Panc1 (cell line): ENCODE measurements around the gene LMNTD1. TPM values are rescaled to one million over a fixed set of nuclear protein-coding genes. Genes with fewer than 3 reads are reported as not detected.

ENCODE experiments used
- ATAC-seq: fragments of 200-7000 bp; cut with Tn5 transposase; 2 replicates; pipeline ENCODE4 v1.9.1; 2020; ENCODE audit warnings: mild to moderate bottlenecking, moderate library complexity
- BruUV-seq: library from RNA; stranded (reverse); fragments of 400-500 nt; replicated peaks from 2 replicates; lab custom pipeline; 2021; lab: Mats Ljungman, UMichigan
- CTCF ChIA-PET: fragments of 300-600 bp; sonication (Branson Sonifier 250); formaldehyde crosslinking; loops from one replicate; lab custom pipeline; 2022; ENCODE audit warnings: antibody characterized with exemption; lab: Charles Lee
- POLR2A ChIA-PET: fragments of 300-600 bp; sonication (Branson Sonifier 250); formaldehyde crosslinking; loops from one replicate; lab custom pipeline; 2022; ENCODE audit warnings: antibody characterized with exemption; lab: Charles Lee
- DNase-seq: peaks from one replicate; pipeline ENCODE4 v3.0.0-alpha.2; 2010; ENCODE audit warnings: low read depth, low spot score
- H3K27ac ChIP-seq: 2 replicates; pipeline ENCODE4 v1.5.1; 2011; ENCODE audit warnings: mild to moderate bottlenecking, low read length, inconsistent platforms
- H3K27me3 ChIP-seq: fragments of 200-500 bp; sonication (Bioruptor generic); 2 replicates; pipeline ENCODE4 v1.6.0; 2014; ENCODE audit warnings: low read length, inconsistent platforms; ENCODE audit not compliant: control insufficient read depth, insufficient read depth
- H3K36me3 ChIP-seq: fragments of 200-500 bp; sonication (Bioruptor generic); 2 replicates; pipeline ENCODE4 v1.5.1; 2014; ENCODE audit warnings: inconsistent platforms, mild to moderate bottlenecking, low read length, moderate library complexity; ENCODE audit not compliant: control insufficient read depth, insufficient read depth
- H3K4me1 ChIP-seq: 2 replicates; pipeline ENCODE4 v1.5.1; 2011; ENCODE audit warnings: inconsistent platforms, mild to moderate bottlenecking, low read length, moderate library complexity; ENCODE audit not compliant: control insufficient read depth, insufficient read depth
- H3K4me3 ChIP-seq, 2 experiments: 2 replicates each; pipeline ENCODE4 v1.5.1; 2011 to 2012; ENCODE audit warnings: low read depth in 2 of 2, low read length in 2 of 2, mild to moderate bottlenecking in 2 of 2, inconsistent platforms in 1 of 2, moderate library complexity in 1 of 2
- H3K9me3 ChIP-seq: fragments of 200-500 bp; sonication (Bioruptor generic); 2 replicates; pipeline ENCODE4 v1.5.1; 2014; ENCODE audit warnings: low read depth, mild to moderate bottlenecking, inconsistent platforms, low read length, moderate library complexity; ENCODE audit not compliant: control insufficient read depth, insufficient read depth
- POLR2AphosphoS5 ChIP-seq: IDR thresholded peaks from 2 replicates; pipeline ENCODE4 v1.6.1; 2012; ENCODE audit warnings: mild to moderate bottlenecking, low read depth, low read length, moderate library complexity
- REST ChIP-seq, 2 experiments: IDR thresholded peaks; 2 replicates each; pipeline ENCODE4 v1.6.1; 2011 to 2012; ENCODE audit warnings: low read depth in 2 of 2, control low read depth in 1 of 2, low read length in 1 of 2, mild to moderate bottlenecking in 1 of 2, moderate library complexity in 1 of 2; ENCODE audit not compliant: insufficient read depth in 1 of 2
- SIN3A ChIP-seq: IDR thresholded peaks from 2 replicates; pipeline ENCODE4 v1.6.1; 2012; ENCODE audit warnings: low read depth, mild to moderate bottlenecking, low read length, moderate library complexity, borderline replicate concordance; ENCODE audit not compliant: insufficient read depth
- TCF7L2 ChIP-seq: IDR thresholded peaks from 2 replicates; pipeline ENCODE4 v1.6.1; 2011; ENCODE audit warnings: mild to moderate bottlenecking, low read depth, low read length, inconsistent platforms
- in situ Hi-C: cut with HindIII; loops from 2 replicates; pipeline ENCODE4 v1.10.0; 2016; ENCODE audit warnings: low sequenced_read_pairs, low pct_unique_long_range_greater_than_20kb
- intact Hi-C: fragments of 100-400 bp; cut with micrococcal nuclease; formaldehyde crosslinking; loops from one replicate; pipeline ENCODE4 v1.10.0; 2022; ENCODE audit not compliant: unreplicated experiment
- total RNA-seq: library from RNA; stranded (reverse); gene quantifications from one replicate; pipeline ENCODE4 v1.2.1, GENCODE V29; 2021; ENCODE audit not compliant: unreplicated experiment
- TF ChIP-seq, protein P1 (sequence below): fragments of 450-650 bp; IDR thresholded peaks from 2 replicates; pipeline ENCODE4 v1.5.1; 2017; ENCODE audit warnings: mild to moderate bottlenecking

The LMNTD1 gene
- total RNA-seq, 1 experiment from 2014 or later, result 0.13 TPM

DNA sequence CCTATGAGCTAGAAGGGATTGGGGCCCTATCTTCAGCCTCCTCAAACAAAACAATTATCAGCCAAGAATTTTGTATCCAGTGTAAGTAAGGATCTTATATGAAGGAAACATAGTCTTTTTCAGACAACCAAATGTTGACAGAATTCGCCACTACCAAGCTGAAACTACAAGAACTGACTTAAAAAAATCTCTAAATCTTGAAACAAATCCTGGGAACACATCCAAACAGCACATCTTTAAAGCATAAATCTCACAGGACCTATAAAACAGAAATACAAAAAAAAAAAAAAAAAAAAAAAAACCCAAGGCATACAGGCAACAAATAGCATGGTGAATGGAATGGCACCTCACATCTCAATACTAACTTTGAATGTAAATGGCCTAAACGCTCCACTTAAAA, 41.3 kb upstream of the LMNTD1 start:
- no peaks in the 10 kb centered on the region for H3K36me3 ChIP-seq

DNA sequence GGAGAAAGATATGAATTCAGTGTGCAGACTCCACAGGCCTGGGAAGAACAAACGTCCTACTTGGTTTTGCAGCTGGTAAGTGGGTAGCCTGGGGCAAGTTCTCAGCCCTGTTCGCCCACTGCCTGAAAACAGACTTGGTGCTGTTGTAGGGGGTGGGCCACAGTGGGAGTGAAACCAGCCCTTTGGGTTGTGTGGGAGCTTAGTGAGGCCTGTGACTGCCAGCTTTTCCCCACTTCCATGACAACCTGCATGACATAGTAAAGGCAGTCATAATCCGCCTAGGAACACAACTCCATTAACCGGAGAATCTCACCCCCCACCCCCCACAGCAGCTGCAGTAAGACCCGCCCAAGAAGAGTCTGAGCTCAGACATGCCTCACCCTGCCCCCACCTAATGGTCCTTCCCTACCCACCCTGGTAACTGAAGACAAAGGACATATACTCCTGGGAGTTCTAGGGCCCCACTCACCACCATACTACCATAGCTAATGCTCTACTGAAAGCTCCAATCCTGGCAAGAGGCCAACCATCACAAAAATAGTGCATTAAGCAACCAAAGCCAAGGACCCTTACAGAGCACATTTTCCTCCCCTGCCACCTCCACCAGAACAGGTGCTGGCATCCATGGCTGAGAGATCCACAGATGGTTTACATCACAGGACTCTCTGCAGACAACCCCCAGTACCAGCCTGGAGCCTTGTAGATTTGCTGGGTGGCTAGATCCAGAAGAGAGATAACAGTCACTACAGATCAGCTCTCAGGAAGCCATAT, 39.8 kb upstream of the LMNTD1 start:
- intact Hi-C loops (no loop called here), in situ Hi-C loops (no loop called here)
- Histone ChIP-seq H3K4me3 (no peak overlapping the region), H3K27me3 (no peaks in the 10 kb centered on the region), H3K4me1 (no peaks in the 10 kb centered on the region), H3K9me3 (peaks cover 5% of the 10 kb centered on the region; the same call in 1 of the 2 replicates), H3K36me3 (no peaks in the 10 kb centered on the region), H3K27ac (no peak overlapping the region)
- DNase-seq (no peak), ATAC-seq (no peak)
- no TSS peak for BruUV-seq
- ChIA-PET POLR2A (no interaction called here), CTCF (no interaction called here)
- TF ChIP-seq TCF7L2 (no peak), POLR2AphosphoS5 (no peak), REST (IDR thresholded peaks at IDR 0.05; ENCODE audit: insufficient read depth in 1 of 2, low read depth in 2 of 2, low read length in 1 of 2) (no peak), SIN3A (no peak)
- TF ChIP-seq, protein P1, sequence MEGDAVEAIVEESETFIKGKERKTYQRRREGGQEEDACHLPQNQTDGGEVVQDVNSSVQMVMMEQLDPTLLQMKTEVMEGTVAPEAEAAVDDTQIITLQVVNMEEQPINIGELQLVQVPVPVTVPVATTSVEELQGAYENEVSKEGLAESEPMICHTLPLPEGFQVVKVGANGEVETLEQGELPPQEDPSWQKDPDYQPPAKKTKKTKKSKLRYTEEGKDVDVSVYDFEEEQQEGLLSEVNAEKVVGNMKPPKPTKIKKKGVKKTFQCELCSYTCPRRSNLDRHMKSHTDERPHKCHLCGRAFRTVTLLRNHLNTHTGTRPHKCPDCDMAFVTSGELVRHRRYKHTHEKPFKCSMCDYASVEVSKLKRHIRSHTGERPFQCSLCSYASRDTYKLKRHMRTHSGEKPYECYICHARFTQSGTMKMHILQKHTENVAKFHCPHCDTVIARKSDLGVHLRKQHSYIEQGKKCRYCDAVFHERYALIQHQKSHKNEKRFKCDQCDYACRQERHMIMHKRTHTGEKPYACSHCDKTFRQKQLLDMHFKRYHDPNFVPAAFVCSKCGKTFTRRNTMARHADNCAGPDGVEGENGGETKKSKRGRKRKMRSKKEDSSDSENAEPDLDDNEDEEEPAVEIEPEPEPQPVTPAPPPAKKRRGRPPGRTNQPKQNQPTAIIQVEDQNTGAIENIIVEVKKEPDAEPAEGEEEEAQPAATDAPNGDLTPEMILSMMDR, result no peak

More for the DNA sequence above, 41.3 kb upstream of the LMNTD1 start:
- TF ChIP-seq, protein P1, result no peak
- no peak for TF ChIP-seq REST (IDR thresholded peaks at IDR 0.05; ENCODE audit: insufficient read depth in 1 of 2, low read depth in 2 of 2, low read length in 1 of 2)
- no peak for TF ChIP-seq TCF7L2
- TF ChIP-seq POLR2AphosphoS5, result no peak
- TF ChIP-seq SIN3A, result no peak
- Histone ChIP-seq H3K9me3 (no peaks in the 10 kb centered on the region), H3K27me3 (no peaks in the 10 kb centered on the region), H3K27ac (no peak overlapping the region), H3K4me3 (no peak overlapping the region), H3K4me1 (no peaks in the 10 kb centered on the region)
- CTCF ChIA-PET, result no interaction called here
- in situ Hi-C loops (no loop called here), intact Hi-C loops (no loop called here)
- no peak for ATAC-seq
- POLR2A ChIA-PET, result no interaction called here
- no peak for DNase-seq
- no TSS peak for BruUV-seq
